Prostate gland (tissue), 2 donors: ENCODE measurements around the gene PA2G4. TPM values are rescaled to one million over a fixed set of nuclear protein-coding genes. Genes with fewer than 3 reads are reported as not detected.
"Not testable (repeated sequence)": the region's sequence is repeated elsewhere in the genome, so short reads cannot be mapped to it uniquely, and the experiment has no call there.

Source experiments
- DNase-seq: peaks from one replicate; pipeline ENCODE4 v3.0.0-alpha.2; 2019; ENCODE audit warnings: low spot score
- H3K27ac ChIP-seq, 2 donors: fragments of 200-600 bp; sonication (generic); 2 replicates each; pipeline ENCODE4 v1.5.1; 2017 to 2019
- H3K27me3 ChIP-seq: fragments of 200-600 bp; sonication (generic); replicated peaks from 2 replicates; pipeline ENCODE4 v1.5.1; 2019; ENCODE audit not compliant: insufficient read depth
- H3K36me3 ChIP-seq, 2 donors: fragments of 200-600 bp; sonication (generic); 1 replicate in 1 of 2; 2 replicates in 1 of 2; pipeline versions ENCODE4 v1.5.1 to v1.8.1; 2017 to 2019
- H3K4me1 ChIP-seq: fragments of 200-600 bp; sonication (generic); replicated peaks from 2 replicates; pipeline ENCODE4 v1.5.1; 2019
- H3K4me3 ChIP-seq, 2 donors: fragments of 200-600 bp; sonication (generic); 2 replicates each; pipeline ENCODE4 v1.5.1; 2017 to 2019
- H3K9me3 ChIP-seq: fragments of 200-600 bp; sonication (generic); 2 replicates; pipeline ENCODE4 v1.5.1; 2017
- POLR2A ChIP-seq: fragments of 450-650 bp; IDR thresholded peaks from one replicate; pipeline ENCODE4 v1.6.1; 2016; ENCODE audit warnings: antibody characterized with exemption, mild to moderate bottlenecking
- POLR2AphosphoS5 ChIP-seq: sonication (generic); formaldehyde crosslinking; IDR thresholded peaks from one replicate; pipeline ENCODE4 v1.6.1; 2017; ENCODE audit warnings: antibody characterized with exemption
- WGBS: methylation state at CpG from one replicate; pipeline ENCODE4 v1.1.5; 2018; 5-methylcytosine and 5-hydroxymethylcytosine counted together
- intact Hi-C: fragments of 100-400 bp; cut with DNase I; formaldehyde crosslinking; loops from one replicate; pipeline ENCODE4 v1.14.2; 2022
- total RNA-seq, 2 donors: library from RNA; depleted of rRNA; stranded (reverse); fragments of >200 nt; gene quantifications; one replicate each; pipeline ENCODE4 v1.1.0, GENCODE V29; 2016
- TF ChIP-seq, protein P1 (sequence below), 4 experiments: fragments of 200-600 bp in 2 of 4; fragments of 450-650 bp in 2 of 4; sonication (generic) in 2 of 4; IDR thresholded peaks; 1 replicate in 3 of 4; 2 replicates in 1 of 4; pipeline ENCODE4 v1.5.1; 2016 to 2019; ENCODE audit warnings: antibody characterized with exemption in 4 of 4, mild to moderate bottlenecking in 2 of 4, moderate library complexity in 2 of 4

Gene PA2G4
- total RNA-seq, 2 donors from 2014 or later = 75.0 to 93.3 TPM

DNA sequence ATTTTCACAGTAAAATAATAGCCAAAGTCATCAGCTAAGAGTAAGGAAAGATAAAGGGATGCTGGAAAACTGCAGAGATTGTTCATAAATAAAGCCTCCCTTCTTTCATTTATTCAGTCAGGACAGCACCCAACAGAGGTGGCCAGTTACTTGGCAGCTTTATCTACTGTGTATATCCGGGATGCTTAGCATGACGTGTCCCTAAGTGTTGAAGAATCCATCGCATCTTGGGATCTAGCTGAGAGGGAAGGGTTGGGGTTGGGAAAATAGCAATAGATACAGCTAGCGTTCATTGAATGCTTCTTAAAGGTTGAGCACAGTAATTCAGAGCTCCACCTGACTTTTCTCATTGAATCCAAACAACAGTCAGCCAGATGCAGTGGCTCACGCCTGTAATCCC, 30.0 kb upstream of the PA2G4 start:
- TF ChIP-seq POLR2AphosphoS5 (no peak), POLR2A (no peak)
- TF ChIP-seq, protein P1, sequence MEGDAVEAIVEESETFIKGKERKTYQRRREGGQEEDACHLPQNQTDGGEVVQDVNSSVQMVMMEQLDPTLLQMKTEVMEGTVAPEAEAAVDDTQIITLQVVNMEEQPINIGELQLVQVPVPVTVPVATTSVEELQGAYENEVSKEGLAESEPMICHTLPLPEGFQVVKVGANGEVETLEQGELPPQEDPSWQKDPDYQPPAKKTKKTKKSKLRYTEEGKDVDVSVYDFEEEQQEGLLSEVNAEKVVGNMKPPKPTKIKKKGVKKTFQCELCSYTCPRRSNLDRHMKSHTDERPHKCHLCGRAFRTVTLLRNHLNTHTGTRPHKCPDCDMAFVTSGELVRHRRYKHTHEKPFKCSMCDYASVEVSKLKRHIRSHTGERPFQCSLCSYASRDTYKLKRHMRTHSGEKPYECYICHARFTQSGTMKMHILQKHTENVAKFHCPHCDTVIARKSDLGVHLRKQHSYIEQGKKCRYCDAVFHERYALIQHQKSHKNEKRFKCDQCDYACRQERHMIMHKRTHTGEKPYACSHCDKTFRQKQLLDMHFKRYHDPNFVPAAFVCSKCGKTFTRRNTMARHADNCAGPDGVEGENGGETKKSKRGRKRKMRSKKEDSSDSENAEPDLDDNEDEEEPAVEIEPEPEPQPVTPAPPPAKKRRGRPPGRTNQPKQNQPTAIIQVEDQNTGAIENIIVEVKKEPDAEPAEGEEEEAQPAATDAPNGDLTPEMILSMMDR (IDR thresholded peaks at IDR 0.05) = no peak
- no peaks in the 10 kb centered on the region for H3K4me1 ChIP-seq
- no peak overlapping the region for H3K4me3 ChIP-seq
- no peaks in the 10 kb centered on the region for H3K9me3 ChIP-seq
- no peak overlapping the region for H3K27ac ChIP-seq
- intact Hi-C loops = no loop called here
- no peaks in the 10 kb centered on the region for H3K27me3 ChIP-seq
- WGBS = 84% methylated on average over 5 of the region's 5 CpGs
- no peaks in the 10 kb centered on the region for H3K36me3 ChIP-seq
- DNase-seq = no peak

DNA sequence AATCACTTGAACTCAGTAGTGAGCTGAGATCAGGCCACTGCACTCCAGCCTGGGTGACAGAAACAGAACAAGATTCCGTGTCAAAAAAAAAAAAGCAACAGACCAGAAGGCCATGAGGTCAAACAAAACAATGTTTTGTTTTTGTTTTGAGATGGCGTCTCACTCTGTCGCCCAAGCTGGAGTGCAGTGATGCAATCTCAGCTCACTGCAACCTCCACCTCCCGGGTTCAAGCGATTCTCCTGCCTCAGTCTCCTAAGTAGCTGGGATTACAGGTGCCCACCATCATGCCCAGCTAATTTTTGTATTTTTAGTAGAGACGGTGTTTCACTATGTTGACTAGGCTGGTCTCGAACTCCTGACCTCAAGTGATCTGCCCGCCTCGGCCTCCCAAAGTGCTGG, 26.4 kb upstream of the PA2G4 start:
- intact Hi-C loops, H3K4me3 ChIP-seq, H3K36me3 ChIP-seq, H3K27me3 ChIP-seq, H3K4me1 ChIP-seq, DNase-seq, H3K9me3 ChIP-seq: not testable (repeated sequence)
- peak overlapping the region in 1 of 2 donors; percentile 96 for H3K27ac ChIP-seq
- 92% methylated on average over 9 of the region's 9 CpGs for WGBS

DNA sequence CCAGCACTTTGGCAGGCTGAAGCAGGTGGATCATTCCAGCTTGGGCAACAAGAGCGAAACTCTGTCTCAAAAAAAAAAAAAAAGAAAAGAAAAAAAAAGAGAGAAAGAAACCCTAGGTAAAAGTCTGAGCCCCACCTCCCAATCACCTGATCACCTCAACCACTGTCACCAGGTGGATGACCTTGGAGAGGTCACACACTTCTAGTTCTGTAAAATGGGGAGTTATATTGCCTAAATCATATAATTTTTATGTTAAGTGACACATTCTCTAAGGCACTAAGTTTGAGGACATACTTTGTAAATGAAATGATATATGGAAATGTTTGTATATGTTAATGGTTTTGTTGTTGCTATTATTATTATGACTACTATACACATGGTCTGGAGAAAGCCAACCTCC, 25.9 kb upstream of the PA2G4 start:
- no peak for DNase-seq
- Histone ChIP-seq H3K36me3 (no peaks in the 10 kb centered on the region), H3K27ac (peak overlapping the region; percentile 94 to 96), H3K27me3 (no peaks in the 10 kb centered on the region), H3K4me3 (no peak overlapping the region), H3K9me3 (no peaks in the 10 kb centered on the region), H3K4me1 (no peaks in the 10 kb centered on the region)
- TF ChIP-seq POLR2AphosphoS5 = no peak
- no peak for TF ChIP-seq POLR2A
- TF ChIP-seq, protein P1 (IDR thresholded peaks at IDR 0.05) = no peak
- intact Hi-C loops = no loop called here
- WGBS = 85% methylated on average over 1 of the region's 1 CpG

DNA sequence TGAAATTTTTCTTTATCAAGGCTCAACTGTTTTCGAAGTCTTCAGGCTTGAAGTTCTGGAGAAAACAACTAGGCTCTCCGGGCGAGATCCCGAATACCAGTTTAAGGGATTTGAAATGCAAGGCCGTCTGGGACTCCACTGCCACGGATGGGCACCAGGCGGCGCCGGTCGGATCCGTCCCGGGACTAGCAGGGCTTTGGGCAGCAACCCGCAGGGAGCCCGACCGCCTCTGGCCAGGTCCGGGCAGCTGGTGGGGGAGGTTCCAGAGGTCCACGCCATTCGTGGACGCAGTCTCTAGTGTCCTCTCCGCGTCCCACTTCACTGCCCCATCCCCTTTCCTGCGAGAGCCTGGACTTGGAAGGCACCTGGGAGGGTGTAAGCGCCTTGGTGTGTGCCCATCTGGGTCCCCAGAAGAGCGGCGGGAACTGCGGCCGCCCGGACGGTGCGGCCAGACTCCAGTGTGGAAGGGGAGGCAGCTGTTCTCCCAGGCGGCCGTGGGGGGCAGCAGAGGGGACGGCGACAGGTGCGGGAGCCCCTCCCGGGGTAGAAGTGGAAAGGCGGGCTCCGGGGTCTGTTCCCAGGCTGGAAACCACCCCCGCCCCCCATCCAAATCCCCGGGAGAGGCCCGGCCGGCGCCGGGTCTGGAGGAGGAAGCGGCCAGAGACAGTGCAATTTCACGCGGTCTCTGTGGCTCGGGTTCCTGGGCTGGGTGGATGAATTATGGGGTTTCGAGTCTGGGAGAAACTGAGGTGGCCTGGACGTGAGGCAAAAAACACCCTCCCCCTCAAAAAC, 25.2 kb upstream of the PA2G4 start:
- TF ChIP-seq, protein P1 (IDR thresholded peaks at IDR 0.05) = peak; percentile 66 to 93 (median 78)
- TF ChIP-seq POLR2AphosphoS5 (peak; percentile 70), POLR2A (peak; percentile 37)
- peak; percentile 91 for DNase-seq
- Histone ChIP-seq H3K4me1 (no peaks in the 10 kb centered on the region), H3K36me3 (no peaks in the 10 kb centered on the region), H3K9me3 (no peaks in the 10 kb centered on the region), H3K27me3 (no peaks in the 10 kb centered on the region), H3K4me3 (peak overlapping the region; percentile 57 to 69), H3K27ac (peak overlapping the region; percentile 94 to 96)
- 2% methylated on average over 50 of the region's 50 CpGs for WGBS
- intact Hi-C loops = no loop called here

DNA sequence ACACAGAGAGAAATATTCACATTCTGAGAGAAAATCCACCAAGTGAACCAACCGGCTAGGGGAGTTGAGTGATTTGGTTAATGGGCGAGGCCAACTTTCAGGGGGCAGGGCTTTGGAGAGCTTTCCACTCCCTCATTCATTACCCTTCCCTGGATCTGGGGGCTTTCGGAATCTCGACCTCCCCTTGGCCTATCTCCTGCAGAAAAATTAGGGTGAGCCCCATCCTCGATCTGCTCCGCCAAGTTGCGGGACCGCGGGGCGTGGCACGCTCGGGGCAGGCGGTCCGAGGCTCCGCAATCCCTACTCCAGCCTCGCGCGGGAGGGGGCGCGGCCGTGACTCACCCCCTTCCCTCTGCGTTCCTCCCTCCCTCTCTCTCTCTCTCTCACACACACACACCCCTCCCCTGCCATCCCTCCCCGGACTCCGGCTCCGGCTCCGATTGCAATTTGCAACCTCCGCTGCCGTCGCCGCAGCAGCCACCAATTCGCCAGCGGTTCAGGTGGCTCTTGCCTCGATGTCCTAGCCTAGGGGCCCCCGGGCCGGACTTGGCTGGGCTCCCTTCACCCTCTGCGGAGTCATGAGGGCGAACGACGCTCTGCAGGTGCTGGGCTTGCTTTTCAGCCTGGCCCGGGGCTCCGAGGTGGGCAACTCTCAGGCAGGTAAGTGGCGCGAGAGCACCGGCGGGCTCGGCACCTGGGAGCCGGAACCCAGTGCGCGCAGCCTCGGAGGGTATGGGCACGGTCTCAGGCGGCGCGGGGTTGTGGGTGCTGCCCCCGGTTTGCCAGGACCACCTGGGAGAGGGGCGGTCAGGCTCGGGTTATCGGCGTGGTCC, 24.4 kb upstream of the PA2G4 start, which contains the start of gene ERBB3:
ERBB3 (plus strand) TSS at position 443 of the 833 bp plus-strand sequence; CDS start at position 579, 136 bp downstream.
- H3K9me3 ChIP-seq = no peaks in the 10 kb centered on the region
- H3K4me1 ChIP-seq = no peaks in the 10 kb centered on the region
- no peaks in the 10 kb centered on the region for H3K27me3 ChIP-seq
- DNase-seq = peak; percentile 87
- WGBS = 2% methylated on average over 43 of the region's 59 CpGs
- no peaks in the 10 kb centered on the region for H3K36me3 ChIP-seq
- TF ChIP-seq POLR2AphosphoS5 (peak; percentile 72), POLR2A (peak; percentile 80)
- TF ChIP-seq, protein P1 (IDR thresholded peaks at IDR 0.05) = peak in 2 of 4 experiments; percentile 45 to 50
- intact Hi-C loops = no loop called here
- peak within 1 kb of the TSS; percentile 94 to 96 for H3K27ac ChIP-seq
- peak within 1 kb of the TSS; percentile 57 to 69 for H3K4me3 ChIP-seq
